ENCODE data around the gene ARL16.

ARL16 gene

GRCh38 chr17:81646869-81647600, 36.6 kb downstream of the ARL16 start:
- DNase-seq = no peak

GRCh38 chr17:81644976-81645952, 38.3 kb downstream of the ARL16 start:
- no peak for DNase-seq

GRCh38 chr17:81644496-81644895, 39.1 kb downstream of the ARL16 start:
- no peak for DNase-seq

GRCh38 chr17:81641825-81642489, 41.6 kb downstream of the ARL16 start:
- no peak for DNase-seq

- DNase-seq = no peak
Measured at GRCh38 chr17:81640011-81640410, 43.6 kb downstream of the ARL16 start.

- DNase-seq = no peak
Measured at GRCh38 chr17:81638683-81639082, 44.9 kb downstream of the ARL16 start.

GRCh38 chr17:81636505-81637288, 46.9 kb downstream of the ARL16 start, which contains the start of the genes NPLOC4 and TSPAN10:
TSS of gene NPLOC4 (minus strand) at chr17:81637112. CDS start at chr17:81636930, 182 bp downstream.
TSS of gene TSPAN10 (plus strand) at chr17:81637196. CDS start at chr17:81642413, 5,217 bp downstream.
- DNase-seq = peak; percentile 83

GRCh38 chr17:81635973-81636504, 47.6 kb downstream of the ARL16 start:
- no peak for DNase-seq

- no peak for DNase-seq
Measured at GRCh38 chr17:81635431-81635830, 48.2 kb downstream of the ARL16 start.

- DNase-seq = no peak
Measured at GRCh38 chr17:81631482-81631881, 52.1 kb downstream of the ARL16 start.
